Activated naive CD4-positive, alpha-beta T cell treated with anti-CD3 and anti-CD28 coated beads, Interleukin-2, amount 50 U/mL, for 72 hours (primary cell): Measurements from ENCODE around the gene DTNBP1. TPM values are rescaled to one million over a fixed set of nuclear protein-coding genes. Genes with fewer than 3 reads are reported as not detected.

Experiments used
- ATAC-seq, 2 donors: fragments of 150-1000 bp; cut with Tn5 transposase; 2 replicates each; pipeline ENCODE4 v1.10.0; 2021; ENCODE audit warnings: mild to moderate bottlenecking in 2 of 2, moderate library complexity in 2 of 2
- DNase-seq, 2 donors: peaks; one replicate each; pipeline ENCODE4 v3.0.0; 2021 to 2022; ENCODE audit warnings: low spot score in 2 of 2
- H3K27ac Mint-ChIP-seq, 2 donors: one replicate each; pipeline ENCODE4 v1.8.0; 2022; ENCODE audit warnings: mild to moderate bottlenecking in 2 of 2, mixed read lengths in 2 of 2
- H3K36me3 Mint-ChIP-seq, 2 donors: one replicate each; pipeline ENCODE4 v1.8.0; 2022; ENCODE audit warnings: mixed read lengths in 2 of 2
- H3K9me3 Mint-ChIP-seq, 2 donors: one replicate each; pipeline ENCODE4 v1.8.0; 2022; ENCODE audit warnings: mixed read lengths in 2 of 2
- total RNA-seq, 2 donors: library from RNA; stranded (reverse); gene quantifications; one replicate each; pipeline ENCODE4 v1.2.3, GENCODE V29; 2022

The DTNBP1 gene
- total RNA-seq, 2 donors from 2014 or later, result 14.1 to 24.5 TPM

DNA sequence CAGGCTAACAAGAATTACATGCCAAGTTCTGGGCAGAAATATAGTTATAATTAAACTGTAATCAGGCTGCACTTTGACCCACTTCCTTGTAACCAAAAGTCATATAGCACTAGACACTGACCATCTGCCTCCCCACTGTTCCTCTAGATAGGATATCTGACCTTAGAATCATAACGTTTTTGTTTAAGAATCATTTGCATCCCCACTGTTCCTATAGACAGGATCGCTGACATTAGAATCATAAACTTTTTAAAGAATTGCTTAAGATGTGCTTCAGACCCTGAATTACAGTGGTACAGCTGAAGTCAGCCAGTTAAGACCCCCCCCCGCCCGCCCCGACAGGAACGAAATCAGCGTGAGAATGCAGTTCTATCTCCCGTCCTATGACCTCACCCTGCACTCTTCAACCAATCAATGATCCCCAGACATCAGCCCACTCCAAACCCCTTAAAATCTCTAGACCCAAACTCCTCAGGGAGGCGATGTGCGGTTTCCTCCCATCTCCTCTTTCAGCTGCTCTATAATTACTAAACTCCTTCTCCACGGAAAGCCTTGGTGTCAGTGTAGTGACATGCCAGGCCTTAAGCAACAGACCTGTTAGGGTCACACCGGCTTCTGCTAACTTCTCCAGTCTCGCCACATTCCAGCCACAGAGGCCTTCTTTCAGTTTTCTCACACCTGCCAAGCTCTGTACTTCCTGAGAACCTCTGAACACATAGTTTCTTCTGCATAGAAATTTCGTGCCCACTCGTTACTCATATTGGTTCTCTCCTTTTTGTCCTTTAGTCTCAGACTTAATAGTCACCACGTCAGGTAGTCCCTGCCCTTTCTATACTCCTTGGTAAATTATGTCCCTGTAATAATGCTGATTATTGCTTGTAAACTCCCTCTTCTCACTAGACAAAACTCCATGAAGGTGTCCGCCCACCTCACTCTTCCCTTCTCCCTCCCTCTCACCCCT lies 93.5 kb downstream of the DTNBP1 start:
- peak in 1 of 2 donors; percentile 20 for ATAC-seq
- peak overlapping the region in 1 of 2 donors; percentile 9 for H3K27ac Mint-ChIP-seq

DNA sequence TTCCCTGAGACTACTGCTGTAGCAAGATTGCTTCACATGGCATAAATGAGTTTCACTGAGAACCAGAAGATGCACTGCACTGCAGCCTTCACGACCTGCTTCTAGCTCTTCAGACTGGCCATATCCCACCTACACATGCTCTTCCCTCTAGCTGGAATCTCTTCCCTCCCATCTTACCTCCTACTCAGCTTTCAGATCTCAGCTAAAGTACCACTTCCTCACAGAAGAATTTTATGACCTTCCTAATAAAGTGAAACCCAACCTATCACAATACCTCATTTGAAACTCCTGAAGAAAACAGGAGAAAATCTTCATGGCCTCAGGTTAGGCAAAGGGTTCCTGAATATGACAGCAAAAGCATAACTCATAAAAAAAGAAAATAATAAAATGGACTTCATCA lies 99.9 kb downstream of the DTNBP1 start:
- H3K36me3 Mint-ChIP-seq, result peaks cover 0 to 7% of the 10 kb centered on the region in 2 donors
- no peak for DNase-seq
- ATAC-seq, result no peak
- no peak overlapping the region for H3K27ac Mint-ChIP-seq
- peaks cover 0 to 9% of the 10 kb centered on the region in 2 donors for H3K9me3 Mint-ChIP-seq

More for the DNA sequence above, 93.5 kb downstream of the DTNBP1 start:
- Mint-ChIP-seq H3K9me3 (no peaks in the 10 kb centered on the region), H3K36me3 (peaks cover 0 to 12% of the 10 kb centered on the region in 2 donors)
- DNase-seq, result no peak

DNA sequence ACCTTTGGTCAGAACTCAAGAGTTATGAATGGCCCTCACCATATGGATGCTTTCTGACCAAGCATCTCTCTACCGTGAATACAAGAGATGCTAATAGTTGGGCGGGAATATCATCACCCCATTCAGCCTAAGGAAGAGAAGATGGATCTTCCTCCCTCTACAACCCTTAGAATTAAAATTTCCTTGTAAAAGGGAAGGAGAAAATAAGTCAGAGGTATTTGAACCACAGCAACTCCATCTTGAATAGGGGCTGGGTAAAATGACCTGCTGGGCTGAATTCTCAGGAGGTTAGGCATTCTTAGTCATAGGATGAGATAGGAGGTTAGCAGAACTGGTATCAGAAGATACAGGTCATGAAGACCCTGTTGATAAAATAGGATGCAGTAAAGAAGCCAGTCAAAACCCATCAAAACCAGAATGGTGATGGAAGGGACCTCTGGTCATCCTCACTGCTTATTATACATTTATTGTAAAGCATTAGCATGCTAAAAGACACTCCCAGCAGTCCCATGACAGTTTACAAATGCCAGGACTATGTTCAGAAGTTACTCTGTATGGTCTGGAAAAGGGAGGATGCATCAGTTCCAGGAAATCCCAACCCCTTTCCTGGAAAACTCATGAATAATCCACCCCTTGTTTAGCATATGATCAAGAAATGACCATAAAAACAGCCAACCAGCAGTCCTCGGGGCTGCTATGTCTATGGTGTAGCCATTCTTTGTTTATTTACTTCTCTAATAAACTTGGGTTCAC lies 101.2 kb downstream of the DTNBP1 start:
- peaks cover 0 to 9% of the 10 kb centered on the region in 2 donors for H3K9me3 Mint-ChIP-seq
- no peak for ATAC-seq
- H3K36me3 Mint-ChIP-seq, result peaks cover 0 to 7% of the 10 kb centered on the region in 2 donors
- no peak overlapping the region for H3K27ac Mint-ChIP-seq
- no peak for DNase-seq

DNA sequence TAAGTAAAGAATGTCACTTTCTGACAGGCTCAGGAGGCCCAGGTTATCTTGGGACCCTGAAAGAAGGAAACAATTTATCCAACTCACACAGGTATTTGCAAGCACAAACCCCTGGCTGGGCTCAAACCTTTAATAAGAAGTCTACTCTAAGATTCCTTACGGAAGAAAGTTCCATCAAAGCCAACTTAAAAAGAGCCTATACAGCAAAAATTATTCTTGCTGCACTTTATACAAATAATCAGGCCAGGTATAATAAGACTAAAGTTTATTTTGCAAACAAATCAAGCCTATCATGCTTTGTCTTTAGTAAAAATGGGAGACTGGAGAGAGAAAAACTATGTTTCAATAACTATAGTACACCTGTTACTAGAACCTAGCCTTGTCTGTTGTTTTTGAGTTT lies 102.1 kb downstream of the DTNBP1 start:
- H3K9me3 Mint-ChIP-seq, result peaks cover 0 to 9% of the 10 kb centered on the region in 2 donors
- no peak overlapping the region for H3K27ac Mint-ChIP-seq
- peaks cover 0 to 7% of the 10 kb centered on the region in 2 donors for H3K36me3 Mint-ChIP-seq
- DNase-seq, result no peak
- no peak for ATAC-seq

DNA sequence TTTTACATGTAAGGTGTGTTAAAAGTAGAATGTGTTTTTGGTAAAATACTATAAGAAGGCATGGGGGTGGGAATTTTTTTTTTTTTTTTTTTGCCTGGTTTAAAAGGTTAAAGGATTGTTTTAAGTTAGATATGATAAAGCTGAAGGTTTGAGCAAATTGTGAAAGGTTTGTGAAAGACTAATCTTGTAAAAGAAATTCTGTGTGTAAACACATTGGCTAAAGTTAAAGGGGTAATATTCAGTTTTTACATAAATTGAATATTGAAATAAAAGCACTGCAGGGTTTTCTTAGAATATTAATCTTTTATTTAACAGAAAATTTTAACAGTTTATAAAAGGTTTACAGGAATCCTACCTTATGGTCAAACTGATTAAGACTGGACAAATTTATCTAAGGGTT lies 105.7 kb downstream of the DTNBP1 start:
- ATAC-seq, result no peak
- no peak for DNase-seq
- Mint-ChIP-seq H3K27ac (no peak overlapping the region), H3K9me3 (peaks cover 0 to 4% of the 10 kb centered on the region in 2 donors), H3K36me3 (no peaks in the 10 kb centered on the region)

- peak overlapping the region in 1 of 2 donors; percentile 2 for H3K27ac Mint-ChIP-seq
- DNase-seq (no peak), ATAC-seq (no peak)
- peaks cover 0 to 4% of the 10 kb centered on the region in 2 donors for H3K9me3 Mint-ChIP-seq
- H3K36me3 Mint-ChIP-seq, result no peaks in the 10 kb centered on the region
Observed at GRCh38 chr6:15556711-15557110, 106.1 kb downstream of the DTNBP1 start.

DNA sequence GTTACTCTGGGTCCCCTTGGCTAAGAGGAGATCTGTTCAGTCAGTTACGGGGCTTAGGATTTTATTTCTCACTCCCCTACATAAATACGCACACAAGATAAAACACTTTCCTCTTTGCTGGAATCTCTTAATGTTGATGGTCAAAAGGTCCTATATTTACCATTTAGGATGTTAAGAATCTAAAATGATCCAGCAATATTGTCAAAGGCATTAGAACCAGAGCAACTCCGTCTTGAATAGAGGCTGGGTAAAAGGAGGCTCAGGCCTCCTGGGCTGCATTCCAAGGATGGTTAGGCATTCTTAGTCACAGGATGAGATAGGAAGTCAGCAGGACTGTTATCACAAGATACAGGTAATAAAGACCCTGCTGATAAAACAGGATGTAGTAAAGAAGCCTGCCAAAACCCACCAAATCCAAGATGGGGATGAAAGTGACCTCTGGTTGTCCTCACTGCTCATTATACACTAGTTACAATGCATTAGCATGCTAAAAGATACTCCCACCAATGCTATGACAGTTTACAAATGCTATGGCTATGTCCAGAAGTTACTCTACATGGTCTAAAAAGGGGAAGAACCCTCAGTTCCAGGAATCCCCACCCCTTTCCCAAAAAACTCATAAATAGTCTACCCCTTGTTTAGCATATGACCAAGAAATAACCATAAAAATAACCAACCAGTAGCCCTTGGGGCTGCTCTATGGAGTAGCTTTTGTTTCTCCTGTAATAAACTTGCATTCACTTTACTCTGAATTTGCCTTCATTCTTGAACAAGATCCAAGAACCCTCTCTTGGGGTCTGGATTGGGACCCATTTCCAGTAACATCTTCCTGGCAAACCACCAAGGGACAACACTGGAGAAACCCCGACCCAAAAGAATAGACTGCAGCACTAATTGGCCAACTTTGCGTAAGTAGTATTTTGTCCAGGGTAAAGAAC lies 107.5 kb downstream of the DTNBP1 start:
- no peak for DNase-seq
- H3K27ac Mint-ChIP-seq, result no peak overlapping the region
- no peaks in the 10 kb centered on the region for H3K36me3 Mint-ChIP-seq
- no peak for ATAC-seq
- H3K9me3 Mint-ChIP-seq, result peaks cover 0 to 4% of the 10 kb centered on the region in 2 donors

DNA sequence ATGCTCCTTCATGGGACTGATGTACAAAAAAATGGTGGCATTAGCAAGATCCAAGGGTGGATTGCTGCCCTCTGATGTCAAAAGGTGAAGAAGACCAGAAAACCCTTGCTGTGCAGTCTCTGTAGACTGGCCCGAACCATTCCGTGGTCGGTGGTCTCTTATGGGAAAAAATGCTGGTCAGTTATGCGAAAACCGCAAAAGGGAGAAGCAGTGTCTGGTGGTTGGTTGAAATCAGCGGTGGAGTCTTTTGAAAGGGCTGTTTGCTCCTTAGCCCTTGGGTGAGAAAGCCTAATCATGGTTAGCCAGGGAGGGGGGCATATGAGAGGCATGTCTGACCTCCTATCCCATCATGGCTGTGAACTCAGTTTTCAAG lies 108.1 kb downstream of the DTNBP1 start:
- Mint-ChIP-seq H3K9me3 (peaks cover 0 to 4% of the 10 kb centered on the region in 2 donors), H3K36me3 (no peaks in the 10 kb centered on the region), H3K27ac (no peak overlapping the region)
- DNase-seq, result no peak
- ATAC-seq, result no peak

DNA sequence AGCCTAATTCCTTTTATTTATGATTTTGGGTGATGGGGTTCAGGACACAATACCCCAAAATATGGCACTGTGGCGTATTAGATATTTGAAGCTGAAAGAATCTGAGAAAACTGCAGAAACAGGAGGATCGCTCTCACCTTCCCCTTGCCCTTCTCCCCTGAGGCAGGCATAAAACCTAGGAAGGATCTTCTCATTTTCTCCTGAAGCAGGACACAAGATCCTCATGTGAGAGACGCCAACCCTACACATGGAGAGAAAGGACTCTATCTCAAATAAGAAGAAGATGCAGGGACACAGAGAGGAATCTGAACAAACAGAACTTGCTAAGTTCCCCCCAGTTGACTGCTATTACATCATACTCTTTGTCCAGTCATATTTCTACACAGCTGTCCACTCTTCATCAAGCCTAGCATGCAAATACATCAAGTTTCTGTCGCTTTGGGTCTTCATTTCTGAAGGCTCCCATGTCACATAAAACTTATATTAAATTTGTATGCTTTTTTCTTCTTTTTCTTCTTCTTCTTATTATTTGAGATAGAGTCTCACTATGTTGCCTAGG lies 109.0 kb downstream of the DTNBP1 start:
- ATAC-seq (no peak), DNase-seq (no peak)
- no peak overlapping the region for H3K27ac Mint-ChIP-seq
- H3K9me3 Mint-ChIP-seq, result no peaks in the 10 kb centered on the region
- no peaks in the 10 kb centered on the region for H3K36me3 Mint-ChIP-seq

DNA sequence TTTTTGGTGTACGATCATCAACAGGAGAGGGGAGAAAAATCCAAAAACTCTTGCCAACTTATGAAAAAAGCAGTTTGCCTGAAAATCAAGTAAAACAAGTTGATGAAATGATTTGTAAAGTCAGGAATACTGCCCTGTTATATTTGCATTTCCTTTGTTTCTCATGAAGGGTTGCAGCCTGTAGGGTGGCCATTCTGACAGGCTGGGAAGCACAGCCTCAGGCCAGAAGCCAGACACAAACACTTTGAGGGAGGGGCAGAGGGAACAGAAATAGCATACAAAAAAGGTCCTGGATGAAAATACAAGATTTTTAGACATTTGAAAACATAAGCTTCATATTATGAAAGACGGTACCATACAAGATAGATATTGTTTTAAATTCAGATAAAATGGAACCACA lies 109.8 kb downstream of the DTNBP1 start:
- Mint-ChIP-seq H3K36me3 (no peaks in the 10 kb centered on the region), H3K27ac (no peak overlapping the region), H3K9me3 (no peaks in the 10 kb centered on the region)
- DNase-seq (no peak), ATAC-seq (no peak)

- Mint-ChIP-seq H3K27ac (peak overlapping the region in 1 of 2 donors; percentile 63), H3K9me3 (peaks cover 0 to 1% of the 10 kb centered on the region in 2 donors), H3K36me3 (no peaks in the 10 kb centered on the region)
- DNase-seq (no peak), ATAC-seq (no peak)
Observed at GRCh38 chr6:15551798-15552197, 111.0 kb downstream of the DTNBP1 start.

DNA sequence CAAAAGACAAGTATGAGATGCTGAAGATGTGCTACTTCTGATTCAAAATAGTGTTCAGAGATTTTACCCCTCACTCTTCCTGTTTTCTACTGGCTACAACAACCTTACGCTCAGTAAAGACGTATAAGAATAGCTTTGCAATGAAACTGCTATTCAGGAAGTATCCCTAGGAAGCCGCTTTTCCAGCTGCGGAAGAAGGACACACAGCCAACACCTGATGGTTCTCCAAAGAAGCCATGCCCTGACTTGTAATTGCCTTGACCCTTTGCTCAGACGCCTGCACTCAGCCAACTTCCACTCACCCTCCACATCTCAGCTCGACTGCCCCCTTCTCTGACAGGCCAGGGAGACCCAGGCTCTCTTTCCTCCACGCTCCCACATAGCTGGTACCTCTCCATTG lies 111.6 kb downstream of the DTNBP1 start:
- H3K27ac Mint-ChIP-seq, result peak overlapping the region in 1 of 2 donors; percentile 63
- no peak for ATAC-seq
- DNase-seq, result no peak
- no peaks in the 10 kb centered on the region for H3K36me3 Mint-ChIP-seq
- H3K9me3 Mint-ChIP-seq, result peaks cover 0 to 3% of the 10 kb centered on the region in 2 donors

- Mint-ChIP-seq H3K9me3 (peaks cover 0 to 3% of the 10 kb centered on the region in 2 donors), H3K27ac (no peak overlapping the region), H3K36me3 (no peaks in the 10 kb centered on the region)
- no peak for DNase-seq
- ATAC-seq, result no peak
Observed at GRCh38 chr6:15550546-15551123, 112.2 kb downstream of the DTNBP1 start.

DNA sequence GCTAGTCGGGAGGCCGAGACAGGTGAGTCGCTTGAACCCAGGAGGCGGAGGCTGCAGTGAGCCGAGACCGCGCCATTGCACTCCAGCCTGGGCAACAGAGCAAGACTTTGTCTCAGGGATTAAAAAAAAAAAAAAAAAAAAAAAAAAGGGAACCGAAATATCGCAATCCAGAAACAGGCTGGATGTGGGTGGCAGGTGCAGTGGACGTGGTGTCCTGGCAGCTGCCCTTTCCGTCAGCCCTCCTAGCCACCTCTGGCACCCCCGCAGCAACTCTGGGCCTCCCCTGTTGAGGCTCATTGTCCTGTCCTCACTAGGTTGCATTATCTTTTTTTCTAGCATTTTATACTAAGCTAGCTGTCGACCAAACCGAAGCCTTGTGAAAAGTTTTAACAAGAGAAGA lies 113.5 kb downstream of the DTNBP1 start:
- Mint-ChIP-seq H3K9me3 (peaks cover 0 to 3% of the 10 kb centered on the region in 2 donors), H3K36me3 (peaks cover 0 to 10% of the 10 kb centered on the region in 2 donors), H3K27ac (no peak overlapping the region)
- DNase-seq, result no peak
- ATAC-seq, result no peak

DNA sequence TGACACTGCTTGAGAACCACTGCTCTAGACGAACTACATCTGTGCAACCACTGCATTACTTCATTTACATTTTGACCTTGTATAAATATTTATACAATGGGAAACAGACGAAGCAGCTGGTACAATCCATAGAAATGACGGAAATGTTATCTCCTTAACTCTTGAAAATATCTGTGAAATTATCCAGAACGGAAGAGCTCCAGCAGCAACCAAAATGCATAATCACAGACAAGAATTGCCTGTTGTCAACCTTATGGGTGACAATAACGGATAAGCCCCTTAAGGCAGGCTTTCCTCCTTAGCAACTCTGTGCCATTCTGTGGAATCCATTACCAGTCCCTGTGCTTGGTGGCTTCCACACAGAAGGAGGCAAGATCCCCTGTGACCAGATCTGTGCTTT lies 115.4 kb downstream of the DTNBP1 start:
- ATAC-seq (no peak), DNase-seq (no peak)
- no peak overlapping the region for H3K27ac Mint-ChIP-seq
- H3K9me3 Mint-ChIP-seq, result peaks cover 0 to 8% of the 10 kb centered on the region in 2 donors
- H3K36me3 Mint-ChIP-seq, result peaks cover 0 to 14% of the 10 kb centered on the region in 2 donors

GRCh38 chr6:15546591-15546990 lies 116.2 kb downstream of the DTNBP1 start:
- ATAC-seq (no peak), DNase-seq (no peak)
- H3K36me3 Mint-ChIP-seq, result peaks cover 0 to 14% of the 10 kb centered on the region in 2 donors
- H3K27ac Mint-ChIP-seq, result no peak overlapping the region
- peaks cover 0 to 8% of the 10 kb centered on the region in 2 donors for H3K9me3 Mint-ChIP-seq
